GM12878 (cell line): ENCODE measurements around the gene SLCO1C1. TPM values are rescaled to one million over a fixed set of nuclear protein-coding genes. Genes with fewer than 3 reads are reported as not detected.

Experiments
- ATAC-seq: fragments of 200-7000 bp; cut with Tn5 transposase; 3 replicates; pipeline ENCODE4 v1.9.1; 2020; ENCODE audit warnings: mild to moderate bottlenecking, moderate library complexity
- BruUV-seq: library from RNA; stranded (reverse); fragments of 400-500 nt; replicated peaks from 2 replicates; lab custom pipeline; 2021; lab: Mats Ljungman, UMichigan
- CTCF ChIA-PET: fragments of 300-600 bp; sonication (Branson Sonifier 250); formaldehyde crosslinking; extraction: SDS; loops from one replicate; lab custom pipeline; 2021; ENCODE audit warnings: inconsistent platforms; lab: Yijun Ruan, JAX
- POLR2A ChIA-PET: fragments of 350-600 bp; formaldehyde crosslinking; extraction: SDS; loops from one replicate; lab custom pipeline; 2021; ENCODE audit warnings: inconsistent platforms; lab: Charles Lee
- RAD21 ChIA-PET: fragments of 300-600 bp; sonication (Branson Sonifier 250); formaldehyde crosslinking; loops from one replicate; lab custom pipeline; 2023; ENCODE audit warnings: antibody characterized with exemption; ENCODE audit not compliant: unreplicated experiment; lab: Charles Lee
- SMC1A ChIA-PET: fragments of 300-600 bp; sonication (Branson Sonifier 250); formaldehyde crosslinking; loops from one replicate; lab custom pipeline; 2023; ENCODE audit not compliant: unreplicated experiment, uncharacterized antibody; lab: Charles Lee
- DNase-seq: peaks from one replicate; pipeline ENCODE4 v3.0.0-alpha.2; 2011; ENCODE audit warnings: low read depth, low spot score
- FAIRE-seq: peaks from 3 replicates; lab custom pipeline; 2011; peaks lifted over from hg19 to GRCh38; lab: Jason Lieb, UNC
- H2AFZ ChIP-seq: 2 replicates; pipeline ENCODE4 v1.6.0; 2011; ENCODE audit warnings: low read depth, low read length, control low read depth; ENCODE audit not compliant: control insufficient read depth
- H3K27ac ChIP-seq: 2 replicates; pipeline ENCODE4 v1.5.1; 2011; ENCODE audit warnings: control low read depth; ENCODE audit not compliant: control insufficient read depth, insufficient read depth
- H3K27me3 ChIP-seq, 2 experiments: replicated peaks in 1 of 2; 2 replicates each; pipeline versions ENCODE4 v1.6.0 to v1.6.1; 2011; ENCODE audit warnings: low read length in 1 of 2; ENCODE audit not compliant: control insufficient read depth in 2 of 2, insufficient read depth in 2 of 2
- H3K36me3 ChIP-seq, 2 experiments: 2 replicates each; pipeline ENCODE4 v1.5.1; 2011; ENCODE audit warnings: low read length in 1 of 2; ENCODE audit not compliant: control insufficient read depth in 2 of 2, insufficient read depth in 2 of 2
- H3K4me1 ChIP-seq: 2 replicates; pipeline ENCODE4 v1.6.1; 2011; ENCODE audit warnings: mild to moderate bottlenecking, low read length, moderate library complexity, mixed read lengths; ENCODE audit not compliant: control insufficient read depth, insufficient read depth
- H3K4me2 ChIP-seq: 2 replicates; pipeline ENCODE4 v1.6.0; 2011; ENCODE audit warnings: control low read depth; ENCODE audit not compliant: control insufficient read depth, insufficient read depth
- H3K4me3 ChIP-seq: fragments of 200-600 bp; sonication (generic); 2 replicates; pipeline ENCODE4 v1.5.1; 2016
- H3K79me2 ChIP-seq: 2 replicates; pipeline ENCODE4 v1.6.0; 2011; ENCODE audit warnings: low read length; ENCODE audit not compliant: control insufficient read depth, insufficient read depth
- H3K9ac ChIP-seq: 2 replicates; pipeline ENCODE4 v1.8.0; 2011; ENCODE audit warnings: low read length, control low read depth, mixed read lengths; ENCODE audit not compliant: control insufficient read depth, insufficient read depth
- H3K9me3 ChIP-seq: replicated peaks from 3 replicates; pipeline ENCODE4 v1.5.1; 2011; ENCODE audit warnings: mild to moderate bottlenecking, low read length; ENCODE audit not compliant: control insufficient read depth, insufficient read depth
- H4K20me1 ChIP-seq: 2 replicates; pipeline ENCODE4 v1.6.0; 2011; ENCODE audit not compliant: control insufficient read depth, insufficient read depth
- ASH2L ChIP-seq: fragments of 300-600, 200-600 bp; sonication (generic); IDR thresholded peaks from 2 replicates; pipeline ENCODE4 v1.6.1; 2017; ENCODE audit warnings: low read depth, mild to moderate bottlenecking, borderline replicate concordance
- BACH1 ChIP-seq: fragments of 450-650 bp; IDR thresholded peaks from 2 replicates; pipeline ENCODE4 v1.6.1; 2017; ENCODE audit warnings: mild to moderate bottlenecking, borderline replicate concordance
- GATAD2B ChIP-seq: fragments of 450-650 bp; conservative IDR thresholded peaks from 2 replicates; pipeline ENCODE4 v1.6.1; 2017; ENCODE audit warnings: low read depth, mild to moderate bottlenecking, moderate library complexity
- HDAC2 ChIP-seq: fragments of 200-600 bp; sonication (generic); IDR thresholded peaks from 2 replicates; pipeline ENCODE4 v1.6.1; 2017
- IKZF2 ChIP-seq, 2 experiments: fragments of 450-650 bp; IDR thresholded peaks; 2 replicates each; pipeline ENCODE4 v1.6.1; 2017; ENCODE audit warnings: mild to moderate bottlenecking in 2 of 2, moderate library complexity in 2 of 2
- NR2F1 ChIP-seq: fragments of 450-650 bp; conservative IDR thresholded peaks from 2 replicates; pipeline ENCODE4 v1.6.1; 2017; ENCODE audit warnings: mild to moderate bottlenecking
- SMC3 ChIP-seq: IDR thresholded peaks from 2 replicates; pipeline ENCODE4 v1.6.1; 2011; ENCODE audit warnings: low read length, improper control_type of control experiment, borderline replicate concordance
- SPI1 ChIP-seq: IDR thresholded peaks from 2 replicates; pipeline ENCODE4 v1.6.1; 2011; ENCODE audit warnings: low read depth, mild to moderate bottlenecking, low read length, moderate library complexity, borderline replicate concordance; ENCODE audit not compliant: insufficient read depth
- TAF1 ChIP-seq: IDR thresholded peaks from 2 replicates; pipeline ENCODE4 v1.6.1; 2011; ENCODE audit warnings: mild to moderate bottlenecking, low read depth, low read length, borderline replicate concordance
- YY1 ChIP-seq: IDR thresholded peaks from 2 replicates; pipeline ENCODE4 v1.6.1; 2011; ENCODE audit warnings: low read depth, mild to moderate bottlenecking, low read length
- ZBED1 ChIP-seq: IDR thresholded peaks from 2 replicates; pipeline ENCODE4 v1.6.1; 2016; ENCODE audit warnings: borderline replicate concordance
- ZNF384 ChIP-seq: IDR thresholded peaks from 2 replicates; pipeline ENCODE4 v1.6.1; 2012; ENCODE audit warnings: low read depth, mild to moderate bottlenecking, low read length, improper control_type of control experiment, borderline replicate concordance
- ZNF622 ChIP-seq: fragments of 450-650 bp; IDR thresholded peaks from 2 replicates; pipeline ENCODE4 v1.6.1; 2017; ENCODE audit warnings: mild to moderate bottlenecking, inconsistent platforms
- WGBS: methylation state at CpG from one replicate; pipeline ENCODE4 v1.1.6; 2016; ENCODE audit warnings: low lambda C conversion rate; ENCODE audit not compliant: insufficient replicate concordance, insufficient coverage; ENCODE audit errors: missing lambda C conversion rate; 5-methylcytosine and 5-hydroxymethylcytosine counted together
- in situ Hi-C: fragments of 300-500 bp; cut with MboI; formaldehyde crosslinking; loops from 9 replicates; pipeline ENCODE4 v1.14.3; 2018; ENCODE audit warnings: mixed read lengths
- intact Hi-C: fragments of 100-400 bp; cut with micrococcal nuclease; formaldehyde crosslinking; loops from one replicate; pipeline ENCODE4 v1.14.2; 2022; ENCODE audit not compliant: unreplicated experiment
- polyA plus RNA-seq, 11 experiments: library from polyadenylated mRNA; depleted of rRNA in 4 of 11; unstranded in 6 of 11; stranded (reverse) in 5 of 11; fragments of >200 nt; fragmentation: Nextera tagmentation in 4 of 11; fragmentation: Illumina TruSeq in 1 of 11; extraction: Ambion mirVana in 4 of 11; extraction: Trizol in 1 of 11; gene quantifications; 1 replicate in 1 of 11; 2 replicates in 10 of 11; pipeline versions ENCODE4 v1.2.1 to v1.2.3, GENCODE V29; 2011 to 2016; ENCODE audit warnings: inconsistent platforms in 2 of 11, missing spikeins in 2 of 11, low read depth in 1 of 11
- total RNA-seq, 4 experiments: library from RNA; depleted of rRNA in 3 of 4; stranded (reverse); fragments of >200 nt in 3 of 4; fragmentation: Illumina TruSeq in 1 of 4; extraction: Trizol in 1 of 4; gene quantifications; 2 replicates each; pipeline versions ENCODE4 v1.2.1 to v1.2.3, GENCODE V29; 2013 to 2021
- TF ChIP-seq, protein P1 (sequence below): fragments of 450-650 bp; formaldehyde crosslinking; IDR thresholded peaks from 2 replicates; pipeline ENCODE4 v1.4.0; 2022; ENCODE audit warnings: mild to moderate bottlenecking, moderate library complexity
- TF ChIP-seq, protein P2 (sequence below): fragments of 450-650 bp; IDR thresholded peaks from 2 replicates; pipeline ENCODE4 v1.6.1; 2017; ENCODE audit warnings: borderline replicate concordance
- TF ChIP-seq, protein P3 (sequence below): IDR thresholded peaks from 2 replicates; pipeline ENCODE4 v1.6.1; 2011; ENCODE audit warnings: mild to moderate bottlenecking, low read depth, low read length, moderate library complexity; ENCODE audit not compliant: insufficient replicate concordance

The SLCO1C1 gene
- total and polyA plus RNA-seq, 10 of the 15 experiments (the other 5 are each of a cell fraction or from before 2014, with no cell fraction given) = 0.22 TPM; not detected in 9

DNA sequence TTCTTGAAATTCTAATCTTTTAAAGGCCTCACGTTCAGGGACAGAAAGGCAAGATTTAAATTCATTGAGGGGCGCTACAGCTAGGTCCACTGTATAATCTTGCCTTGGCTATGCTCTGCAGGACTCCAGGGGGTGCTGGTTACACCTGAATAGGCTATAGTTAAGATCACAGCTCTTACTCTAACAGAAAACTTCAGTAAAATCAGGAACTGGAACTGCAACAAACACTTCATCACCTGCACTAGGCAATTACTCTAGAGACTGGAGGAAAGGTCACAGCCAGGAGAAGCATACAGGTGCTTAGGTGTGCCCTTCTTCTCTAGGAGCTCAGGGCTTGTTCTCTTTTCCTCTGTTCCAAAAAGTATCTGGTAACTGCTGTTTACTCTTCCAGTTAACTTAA is 20.9 kb downstream of the SLCO1C1 start (continued):
- TF ChIP-seq, protein P1, sequence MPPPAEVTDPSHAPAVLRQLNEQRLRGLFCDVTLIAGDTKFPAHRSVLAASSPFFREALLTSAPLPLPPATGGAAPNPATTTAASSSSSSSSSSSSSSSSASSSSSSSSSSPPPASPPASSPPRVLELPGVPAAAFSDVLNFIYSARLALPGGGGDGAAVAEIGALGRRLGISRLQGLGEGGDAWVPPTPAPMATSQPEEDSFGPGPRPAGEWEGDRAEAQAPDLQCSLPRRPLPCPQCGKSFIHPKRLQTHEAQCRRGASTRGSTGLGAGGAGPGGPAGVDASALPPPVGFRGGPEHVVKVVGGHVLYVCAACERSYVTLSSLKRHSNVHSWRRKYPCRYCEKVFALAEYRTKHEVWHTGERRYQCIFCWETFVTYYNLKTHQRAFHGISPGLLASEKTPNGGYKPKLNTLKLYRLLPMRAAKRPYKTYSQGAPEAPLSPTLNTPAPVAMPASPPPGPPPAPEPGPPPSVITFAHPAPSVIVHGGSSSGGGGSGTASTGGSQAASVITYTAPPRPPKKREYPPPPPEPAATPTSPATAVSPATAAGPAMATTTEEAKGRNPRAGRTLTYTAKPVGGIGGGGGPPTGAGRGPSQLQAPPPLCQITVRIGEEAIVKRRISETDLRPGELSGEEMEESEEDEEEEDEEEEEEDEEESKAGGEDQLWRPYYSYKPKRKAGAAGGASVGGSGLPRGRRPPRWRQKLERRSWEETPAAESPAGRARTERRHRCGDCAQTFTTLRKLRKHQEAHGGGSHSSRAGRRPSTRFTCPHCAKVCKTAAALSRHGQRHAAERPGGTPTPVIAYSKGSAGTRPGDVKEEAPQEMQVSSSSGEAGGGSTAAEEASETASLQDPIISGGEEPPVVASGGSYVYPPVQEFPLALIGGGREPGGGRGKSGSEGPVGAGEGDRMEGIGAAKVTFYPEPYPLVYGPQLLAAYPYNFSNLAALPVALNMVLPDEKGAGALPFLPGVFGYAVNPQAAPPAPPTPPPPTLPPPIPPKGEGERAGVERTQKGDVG (CRISPR knock-in tag) = no peak
- no peak for TF ChIP-seq ASH2L
- TF ChIP-seq SPI1 = peak; percentile 38; the same call in 1 of the 2 replicates
- no peak for TF ChIP-seq ZBED1
- no peak for TF ChIP-seq TAF1
- TF ChIP-seq HDAC2 = no peak

DNA sequence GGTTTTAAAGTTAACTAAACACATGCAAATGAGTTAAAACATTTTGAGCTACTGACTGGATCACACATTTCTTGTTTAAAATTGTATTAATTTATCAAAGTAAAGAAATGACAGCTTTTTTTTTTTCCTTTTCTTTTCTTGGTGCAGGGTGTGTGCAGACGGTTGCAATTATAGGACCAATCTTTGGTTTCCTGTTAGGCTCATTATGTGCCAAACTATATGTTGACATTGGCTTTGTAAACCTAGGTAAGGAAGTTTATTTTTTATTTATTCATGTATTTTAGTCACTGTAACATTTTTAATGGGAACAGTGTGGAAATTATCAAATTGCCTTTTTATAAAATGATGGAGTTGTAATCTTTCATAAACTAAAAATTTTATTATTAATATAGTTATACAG is 21.9 kb downstream of the SLCO1C1 start:
- Histone ChIP-seq H3K27ac (no peak overlapping the region), H3K4me1 (no peaks in the 10 kb centered on the region), H3K9me3 (no peaks in the 10 kb centered on the region), H3K36me3 (no peaks in the 10 kb centered on the region), H4K20me1 (no peaks in the 10 kb centered on the region), H3K4me2 (no peak overlapping the region), H3K9ac (no peak overlapping the region), H2AFZ (no peak overlapping the region), H3K4me3 (no peak overlapping the region), H3K79me2 (no peaks in the 10 kb centered on the region), H3K27me3 (no peaks in the 10 kb centered on the region)
- 33% methylated on average over 1 of the region's 1 CpG for WGBS
- RAD21 ChIA-PET = no interaction called here
- POLR2A ChIA-PET = no interaction called here
- CTCF ChIA-PET = no interaction called here
- in situ Hi-C loops = no loop called here
- SMC1A ChIA-PET = no interaction called here
- TF ChIP-seq ZNF384 (no peak), IKZF2 (IDR thresholded peaks at IDR 0.05) (no peak), SMC3 (no peak), ZNF622 (no peak), YY1 (no peak), GATAD2B (no peak), BACH1 (no peak), NR2F1 (no peak)
- TF ChIP-seq, protein P2, sequence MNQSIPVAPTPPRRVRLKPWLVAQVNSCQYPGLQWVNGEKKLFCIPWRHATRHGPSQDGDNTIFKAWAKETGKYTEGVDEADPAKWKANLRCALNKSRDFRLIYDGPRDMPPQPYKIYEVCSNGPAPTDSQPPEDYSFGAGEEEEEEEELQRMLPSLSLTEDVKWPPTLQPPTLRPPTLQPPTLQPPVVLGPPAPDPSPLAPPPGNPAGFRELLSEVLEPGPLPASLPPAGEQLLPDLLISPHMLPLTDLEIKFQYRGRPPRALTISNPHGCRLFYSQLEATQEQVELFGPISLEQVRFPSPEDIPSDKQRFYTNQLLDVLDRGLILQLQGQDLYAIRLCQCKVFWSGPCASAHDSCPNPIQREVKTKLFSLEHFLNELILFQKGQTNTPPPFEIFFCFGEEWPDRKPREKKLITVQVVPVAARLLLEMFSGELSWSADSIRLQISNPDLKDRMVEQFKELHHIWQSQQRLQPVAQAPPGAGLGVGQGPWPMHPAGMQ = no peak
- TF ChIP-seq, protein P3, sequence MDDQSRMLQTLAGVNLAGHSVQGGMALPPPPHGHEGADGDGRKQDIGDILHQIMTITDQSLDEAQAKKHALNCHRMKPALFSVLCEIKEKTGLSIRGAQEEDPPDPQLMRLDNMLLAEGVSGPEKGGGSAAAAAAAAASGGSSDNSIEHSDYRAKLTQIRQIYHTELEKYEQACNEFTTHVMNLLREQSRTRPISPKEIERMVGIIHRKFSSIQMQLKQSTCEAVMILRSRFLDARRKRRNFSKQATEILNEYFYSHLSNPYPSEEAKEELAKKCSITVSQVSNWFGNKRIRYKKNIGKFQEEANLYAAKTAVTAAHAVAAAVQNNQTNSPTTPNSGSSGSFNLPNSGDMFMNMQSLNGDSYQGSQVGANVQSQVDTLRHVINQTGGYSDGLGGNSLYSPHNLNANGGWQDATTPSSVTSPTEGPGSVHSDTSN = no peak
- no peak for FAIRE-seq
- intact Hi-C loops = no loop called here
- BruUV-seq = no TSS peak
- no peak for DNase-seq
- ATAC-seq = no peak
